IPS-18c (cell line): ENCODE measurements around the gene ERMN.
"Not testable (repeated sequence)": the region's sequence is repeated elsewhere in the genome, so short reads cannot be mapped to it uniquely, and the experiment has no call there.

ENCODE experiments used
- H3K4me3 ChIP-seq: 2 replicates; pipeline ENCODE4 v1.7.0; 2013; ENCODE audit warnings: low read depth, mild to moderate bottlenecking, low read length, moderate library complexity; ENCODE audit not compliant: insufficient read depth
- H3K9me3 ChIP-seq: one replicate; pipeline ENCODE4 v1.6.1; 2013; ENCODE audit warnings: mild to moderate bottlenecking, low read length, moderate library complexity; ENCODE audit not compliant: control insufficient read depth, insufficient read depth

ERMN gene

DNA sequence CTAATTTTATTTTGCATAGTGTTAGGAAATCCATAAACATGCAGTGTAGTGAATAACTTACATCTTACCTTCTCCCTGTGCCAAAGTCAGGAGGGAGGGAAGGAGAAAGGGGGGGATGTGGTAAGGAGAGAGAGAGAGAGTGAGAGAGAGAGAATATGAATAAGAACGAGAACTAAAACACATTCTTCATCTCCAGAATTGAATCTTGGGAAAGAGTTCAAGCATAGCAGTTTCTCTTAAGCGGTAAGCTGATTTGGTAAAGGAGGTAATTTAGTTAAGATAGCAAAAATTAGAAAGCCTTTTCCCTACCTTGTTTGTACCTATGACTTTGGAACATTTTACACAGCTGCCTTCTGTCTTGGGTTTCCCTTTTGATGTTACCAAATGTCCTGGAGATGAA, 15.7 kb downstream of the ERMN start:
- Histone ChIP-seq H3K9me3 (no peaks in the 10 kb centered on the region), H3K4me3 (no peak overlapping the region)

DNA sequence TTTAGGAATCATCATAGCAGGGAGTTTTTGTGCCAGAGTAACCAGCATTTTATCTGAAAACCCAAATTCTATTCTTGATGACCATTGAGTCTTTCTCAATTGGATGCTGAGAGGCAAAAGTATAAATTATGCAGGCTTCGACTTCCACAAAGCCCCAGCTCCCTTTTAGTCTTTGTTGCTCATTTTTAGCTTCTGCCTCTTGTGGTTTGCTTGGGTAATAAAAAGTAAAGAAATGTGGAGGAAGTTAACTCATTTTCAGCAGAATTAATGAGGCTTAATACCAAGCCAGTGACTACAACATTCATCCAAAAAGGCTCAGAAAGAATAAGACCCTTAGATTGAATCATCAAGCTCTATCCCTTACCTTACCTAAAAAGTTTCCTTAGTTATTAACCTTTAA, 18.6 kb downstream of the ERMN start:
- Histone ChIP-seq H3K9me3 (no peaks in the 10 kb centered on the region), H3K4me3 (no peak overlapping the region)

DNA sequence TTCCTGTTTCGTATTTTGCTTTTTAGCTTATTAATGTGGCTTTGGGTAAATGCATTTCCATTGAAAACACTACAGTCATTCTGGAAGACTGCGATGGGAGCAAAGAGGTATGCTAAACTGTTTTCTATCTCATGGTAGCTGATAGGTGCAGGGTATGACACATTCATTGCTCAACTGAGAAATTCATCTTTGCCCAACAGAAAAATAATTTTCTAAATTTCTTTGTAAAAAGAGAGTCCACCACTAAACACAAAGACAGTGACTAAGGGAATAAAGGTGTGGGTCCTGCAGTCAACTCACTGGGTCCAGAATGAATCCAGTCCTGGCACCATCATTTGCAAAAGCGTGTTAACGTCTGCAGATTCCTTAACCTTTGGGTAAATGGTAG, 19.9 kb downstream of the ERMN start:
- Histone ChIP-seq H3K4me3 (no peak overlapping the region), H3K9me3 (no peaks in the 10 kb centered on the region)

GRCh38 chr2:157304811-157305722, 20.6 kb downstream of the ERMN start:
- Histone ChIP-seq H3K4me3 (no peak overlapping the region), H3K9me3 (no peaks in the 10 kb centered on the region)

- H3K4me3 ChIP-seq, result no peak overlapping the region
- no peaks in the 10 kb centered on the region for H3K9me3 ChIP-seq
These were observed 22.0 kb downstream of the ERMN start for GRCh38 chr2:157303612-157304011.

- no peak overlapping the region for H3K4me3 ChIP-seq
- no peaks in the 10 kb centered on the region for H3K9me3 ChIP-seq
These were observed 23.0 kb downstream of the ERMN start for GRCh38 chr2:157302492-157303099.

GRCh38 chr2:157301307-157301706, 24.3 kb downstream of the ERMN start:
- Histone ChIP-seq H3K4me3 (no peak overlapping the region), H3K9me3 (no peaks in the 10 kb centered on the region)

- no peaks in the 10 kb centered on the region for H3K9me3 ChIP-seq
These were observed 28.7 kb downstream of the ERMN start for GRCh38 chr2:157296958-157297357.

GRCh38 chr2:157296490-157296889, 29.1 kb downstream of the ERMN start:
- H3K9me3 ChIP-seq, result no peaks in the 10 kb centered on the region
- no peak overlapping the region for H3K4me3 ChIP-seq

More at GRCh38 chr2:157296958-157297357, 28.7 kb downstream of the ERMN start:
- no peak overlapping the region for H3K4me3 ChIP-seq

GRCh38 chr2:157292853-157293252, 32.8 kb downstream of the ERMN start:
- no peak overlapping the region for H3K4me3 ChIP-seq
- H3K9me3 ChIP-seq, result no peaks in the 10 kb centered on the region

- H3K9me3 ChIP-seq, result no peaks in the 10 kb centered on the region
These were observed 34.6 kb downstream of the ERMN start for GRCh38 chr2:157291018-157291417.

DNA sequence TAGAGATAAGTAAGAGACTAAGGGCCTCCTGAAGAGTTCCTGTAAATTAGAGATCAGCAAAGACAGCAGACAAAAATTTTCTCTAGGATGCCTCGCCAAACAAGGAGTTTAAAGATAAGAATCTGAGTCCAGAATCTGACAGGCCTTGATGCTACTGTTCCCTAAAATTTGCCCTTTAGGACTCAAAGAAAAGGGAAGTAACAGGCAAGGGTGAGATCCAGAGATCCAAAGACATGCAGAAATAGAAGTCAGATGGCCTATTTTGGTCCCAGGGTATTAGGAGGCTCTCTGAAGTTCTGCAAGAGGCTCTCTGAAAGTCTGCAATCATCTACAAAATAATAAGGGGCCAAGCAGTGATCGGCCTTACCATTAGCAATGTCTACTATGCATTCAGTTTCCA, 35.1 kb downstream of the ERMN start:
- Histone ChIP-seq H3K9me3 (no peaks in the 10 kb centered on the region), H3K4me3 (no peak overlapping the region)

More at GRCh38 chr2:157291018-157291417, 34.6 kb downstream of the ERMN start:
- no peak overlapping the region for H3K4me3 ChIP-seq

- no peaks in the 10 kb centered on the region for H3K9me3 ChIP-seq
These were observed 38.5 kb downstream of the ERMN start for GRCh38 chr2:157287160-157287559.

GRCh38 chr2:157283468-157283867, 42.2 kb downstream of the ERMN start:
- Histone ChIP-seq H3K9me3 (no peaks in the 10 kb centered on the region), H3K4me3 (no peak overlapping the region)

More at GRCh38 chr2:157287160-157287559, 38.5 kb downstream of the ERMN start:
- H3K4me3 ChIP-seq, result no peak overlapping the region

DNA sequence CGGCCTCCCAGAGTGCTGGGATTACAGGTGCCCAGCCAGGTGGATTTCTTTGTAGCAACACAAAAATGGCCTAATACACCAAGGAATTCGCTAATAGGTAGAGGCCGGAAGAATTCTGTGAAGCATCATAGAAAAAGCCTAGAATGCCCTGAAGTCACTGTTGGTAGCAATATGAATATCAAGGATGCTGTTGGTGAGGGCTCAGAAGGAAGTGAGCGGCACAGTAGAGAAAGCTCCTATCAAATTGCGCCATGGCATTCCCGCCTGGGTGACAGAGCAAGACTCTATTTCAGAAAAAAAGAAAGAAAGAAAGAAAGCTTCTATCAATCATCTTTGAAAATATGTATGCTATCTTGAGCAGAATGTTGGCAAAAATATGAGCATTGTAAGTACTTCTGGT, 44.3 kb downstream of the ERMN start:
- Histone ChIP-seq H3K4me3 (no peak overlapping the region), H3K9me3 (no peaks in the 10 kb centered on the region)

GRCh38 chr2:157279311-157279710, 46.3 kb downstream of the ERMN start:
- H3K4me3 ChIP-seq, H3K9me3 ChIP-seq: not testable (repeated sequence)

DNA sequence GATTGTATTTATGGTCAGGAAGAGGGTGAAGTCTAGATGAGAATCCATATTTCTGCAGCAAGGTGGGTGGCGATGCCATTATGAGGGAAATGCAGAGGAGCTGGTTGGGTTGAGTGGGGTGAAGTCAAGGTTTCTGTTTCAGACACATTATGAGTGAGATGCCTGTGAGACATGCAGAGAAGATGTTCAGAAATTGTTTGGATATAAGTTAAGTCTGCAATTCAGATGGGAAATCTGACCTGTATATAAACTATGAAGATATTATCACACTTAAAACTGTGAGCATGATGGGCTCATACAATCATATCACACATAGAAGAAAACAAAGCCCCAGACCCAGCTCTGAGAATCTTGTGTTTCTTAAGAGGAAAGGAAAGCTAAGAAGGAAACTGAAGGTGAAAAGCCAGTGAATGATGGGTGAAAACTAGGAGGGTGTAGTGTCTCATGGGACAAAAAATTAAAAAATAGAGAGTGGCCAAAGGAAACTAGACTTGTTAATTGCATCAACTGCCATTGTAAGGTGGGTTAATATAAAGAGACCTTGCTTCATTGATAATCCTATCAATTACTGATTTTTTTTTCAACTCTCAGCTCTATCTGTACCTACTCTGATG, 53.9 kb downstream of the ERMN start:
- Histone ChIP-seq H3K4me3 (no peak overlapping the region), H3K9me3 (no peaks in the 10 kb centered on the region)

DNA sequence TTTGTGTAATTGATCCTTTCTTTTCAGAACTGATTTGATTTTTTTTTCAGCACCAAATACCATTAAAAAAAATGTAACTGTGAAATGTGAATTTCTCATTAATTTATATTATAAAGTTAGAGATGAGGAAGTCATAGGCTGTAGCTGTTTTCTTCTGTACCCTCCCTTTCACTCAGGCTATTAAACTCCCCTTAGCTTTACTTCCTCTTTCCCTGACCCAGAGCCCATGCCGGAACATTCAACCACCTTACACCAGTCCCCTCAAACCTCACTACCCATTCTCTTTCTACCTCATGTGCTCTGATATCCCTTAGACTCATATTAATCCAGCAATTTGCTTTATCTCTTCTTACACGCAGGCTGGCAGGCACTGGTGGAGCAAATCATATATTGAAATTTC, 55.7 kb downstream of the ERMN start:
- no peak overlapping the region for H3K4me3 ChIP-seq
- no peaks in the 10 kb centered on the region for H3K9me3 ChIP-seq
